GM12891 (cell line): ENCODE measurements around the gene TAF10.

Experiments
- DNase-seq: peaks from one replicate; pipeline ENCODE4 v3.0.0; 2011; ENCODE audit warnings: low spot score; ENCODE audit not compliant: insufficient read length
- FAIRE-seq: peaks from 2 replicates; lab custom pipeline; 2011; peaks lifted over from hg19 to GRCh38; lab: Jason Lieb, UNC
- PAX5 ChIP-seq: IDR thresholded peaks from 2 replicates; pipeline ENCODE4 v1.6.1; 2011; ENCODE audit warnings: low read length, moderate library complexity, mild to moderate bottlenecking; ENCODE audit not compliant: insufficient read depth, severe bottlenecking
- POLR2A ChIP-seq: IDR thresholded peaks from 2 replicates; pipeline ENCODE4 v1.6.1; 2011; ENCODE audit warnings: low read depth, low read length, control low read depth
- POLR2AphosphoS5 ChIP-seq: IDR thresholded peaks from 2 replicates; pipeline ENCODE4 v1.6.1; 2011; ENCODE audit warnings: low read depth, low read length, control low read depth
- POU2F2 ChIP-seq: IDR thresholded peaks from 2 replicates; pipeline ENCODE4 v1.6.1; 2011; ENCODE audit warnings: low read depth, mild to moderate bottlenecking, control low read depth, low read length, moderate library complexity
- SPI1 ChIP-seq: IDR thresholded peaks from 2 replicates; pipeline ENCODE4 v1.6.1; 2011; ENCODE audit warnings: low read depth, low read length, control low read depth
- TAF1 ChIP-seq: IDR thresholded peaks from 2 replicates; pipeline ENCODE4 v1.6.1; 2011; ENCODE audit warnings: low read depth, low read length, control low read depth

Gene TAF10

GRCh38 chr11:6616596-6617250 lies 4.7 kb upstream of the TAF10 start:
- no peak for DNase-seq
- FAIRE-seq, result no peak
- no peak for TF ChIP-seq POLR2AphosphoS5
- no peak for TF ChIP-seq POU2F2
- TF ChIP-seq TAF1, result no peak
- TF ChIP-seq POLR2A, result no peak
- TF ChIP-seq SPI1, result no peak
- no peak for TF ChIP-seq PAX5

GRCh38 chr11:6615882-6616585 lies 4.0 kb upstream of the TAF10 start:
- DNase-seq (no peak), FAIRE-seq (no peak)
- TF ChIP-seq POU2F2, result no peak
- no peak for TF ChIP-seq POLR2AphosphoS5
- TF ChIP-seq TAF1, result no peak
- TF ChIP-seq POLR2A, result no peak
- TF ChIP-seq SPI1, result no peak
- no peak for TF ChIP-seq PAX5

- no peak for DNase-seq
- TF ChIP-seq POU2F2 (no peak), POLR2AphosphoS5 (no peak), POLR2A (no peak), SPI1 (no peak), PAX5 (no peak), TAF1 (no peak)
- FAIRE-seq, result no peak
Observed at GRCh38 chr11:6615046-6615445, 3.0 kb upstream of the TAF10 start.

- DNase-seq (no peak), FAIRE-seq (no peak)
- TF ChIP-seq POU2F2, result no peak
- no peak for TF ChIP-seq TAF1
- no peak for TF ChIP-seq POLR2AphosphoS5
- no peak for TF ChIP-seq POLR2A
- TF ChIP-seq SPI1, result no peak
- TF ChIP-seq PAX5, result no peak
Observed at GRCh38 chr11:6614446-6614845, 2.4 kb upstream of the TAF10 start.

- no peak for TF ChIP-seq SPI1
- no peak for TF ChIP-seq POU2F2
- no peak for TF ChIP-seq POLR2A
- no peak for TF ChIP-seq TAF1
- no peak for TF ChIP-seq POLR2AphosphoS5
- TF ChIP-seq PAX5, result no peak
- FAIRE-seq (no peak), DNase-seq (no peak)
Observed at GRCh38 chr11:6613496-6613895, 1.5 kb upstream of the TAF10 start.

- no peak for FAIRE-seq
- TF ChIP-seq PAX5 (no peak), POLR2AphosphoS5 (no peak), POLR2A (no peak), POU2F2 (no peak), TAF1 (no peak), SPI1 (no peak; the same call in 1 of the 2 replicates)
- DNase-seq, result no peak
Observed at GRCh38 chr11:6611963-6612212, 128 bp downstream of the TAF10 start.

- FAIRE-seq (no peak), DNase-seq (no peak)
- TF ChIP-seq POU2F2, result peak; percentile 32; the same call in 1 of the 2 replicates
- no peak for TF ChIP-seq POLR2A
Observed at GRCh38 chr11:6611092-6611962, 689 bp downstream of the TAF10 start.

- no peak for DNase-seq
- TF ChIP-seq POLR2AphosphoS5 (no peak), PAX5 (no peak), TAF1 (no peak), POLR2A (no peak), SPI1 (no peak), POU2F2 (no peak)
- no peak for FAIRE-seq
Observed at GRCh38 chr11:6610591-6610990, 1.4 kb downstream of the TAF10 start.

GRCh38 chr11:6609502-6610015 lies 2.5 kb downstream of the TAF10 start:
- DNase-seq (no peak), FAIRE-seq (no peak)
- TF ChIP-seq POLR2A (no peak), SPI1 (no peak), POU2F2 (no peak), TAF1 (no peak), POLR2AphosphoS5 (no peak), PAX5 (no peak)
